ENCODE data around the gene PAX8. TPM values are rescaled to one million over a fixed set of nuclear protein-coding genes. Genes with fewer than 3 reads are reported as not detected.

The PAX8 gene
- total RNA-seq, 6 donors from 2014 or later: 1.5 to 3.6 (median 2.0) TPM

DNA sequence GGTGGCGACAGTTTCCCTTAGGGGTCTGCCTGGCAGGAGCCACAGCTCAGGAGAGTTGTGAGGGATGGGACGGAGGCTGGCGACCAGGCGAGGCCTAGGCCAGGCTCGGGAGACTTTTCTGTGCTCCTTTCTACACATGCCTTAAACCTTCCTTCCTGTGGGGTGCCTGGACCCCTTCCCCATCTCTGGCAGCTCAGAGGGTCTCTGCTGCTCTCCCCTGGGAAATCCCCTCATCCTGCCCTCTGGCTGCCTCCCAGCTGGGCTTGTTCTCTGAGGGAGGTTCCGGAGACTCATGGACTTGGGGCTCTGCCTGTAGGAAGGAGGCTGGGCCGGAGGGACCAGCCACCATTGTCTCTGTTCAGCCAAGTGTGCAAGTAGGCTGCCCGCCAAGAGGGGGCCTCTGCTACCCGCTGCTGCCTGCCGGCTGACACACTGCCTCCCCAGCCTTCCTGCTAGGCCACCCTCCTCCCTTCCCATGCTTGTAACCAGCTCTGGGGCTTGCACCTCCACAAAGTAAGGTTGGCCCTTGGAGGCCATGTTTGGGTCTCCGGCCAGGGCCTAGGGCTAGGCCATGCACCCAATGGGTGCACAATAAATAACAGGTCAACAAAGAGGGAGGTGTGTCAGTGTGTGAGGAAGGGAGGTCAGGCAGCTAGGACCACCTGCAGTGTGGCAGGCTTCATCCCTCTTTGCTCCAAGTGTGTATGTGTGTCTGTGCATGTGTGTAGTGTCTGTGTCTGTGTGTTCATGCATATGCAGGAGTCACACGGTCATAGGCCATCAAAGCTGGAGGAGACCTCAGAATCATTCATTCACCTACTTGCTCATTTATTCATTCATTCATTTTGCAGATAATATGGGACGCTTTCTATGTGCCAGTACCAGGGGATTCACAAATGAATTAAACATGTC is 76.2 kb downstream of the PAX8 start:
- H3K9me3 ChIP-seq: no peaks in the 10 kb centered on the region
- TF ChIP-seq POLR2AphosphoS5 (IDR thresholded peaks at IDR 0.05) (no peak), CTCF (IDR thresholded peaks at IDR 0.05) (no peak), EP300 (IDR thresholded peaks at IDR 0.05) (no peak), POLR2A (IDR thresholded peaks at IDR 0.05) (no peak)
- no peak overlapping the region for H3K27ac ChIP-seq
- ATAC-seq (ENCODE audit: low FRiP score in 2 of 2) (no peak), DNase-seq (no peak)
- no peaks in the 10 kb centered on the region for H3K27me3 ChIP-seq
- H3K4me1 ChIP-seq: peaks cover 9 to 24% (median 15%) of the 10 kb centered on the region in 4 donors
- WGBS, 2 donors: 82 to 92% methylated on average over 8 to 13 of the region's 13 CpGs
- H3K36me3 ChIP-seq: peaks cover 0 to 14% (median 11%) of the 10 kb centered on the region in 4 donors
- H3K4me3 ChIP-seq: no peak overlapping the region

DNA sequence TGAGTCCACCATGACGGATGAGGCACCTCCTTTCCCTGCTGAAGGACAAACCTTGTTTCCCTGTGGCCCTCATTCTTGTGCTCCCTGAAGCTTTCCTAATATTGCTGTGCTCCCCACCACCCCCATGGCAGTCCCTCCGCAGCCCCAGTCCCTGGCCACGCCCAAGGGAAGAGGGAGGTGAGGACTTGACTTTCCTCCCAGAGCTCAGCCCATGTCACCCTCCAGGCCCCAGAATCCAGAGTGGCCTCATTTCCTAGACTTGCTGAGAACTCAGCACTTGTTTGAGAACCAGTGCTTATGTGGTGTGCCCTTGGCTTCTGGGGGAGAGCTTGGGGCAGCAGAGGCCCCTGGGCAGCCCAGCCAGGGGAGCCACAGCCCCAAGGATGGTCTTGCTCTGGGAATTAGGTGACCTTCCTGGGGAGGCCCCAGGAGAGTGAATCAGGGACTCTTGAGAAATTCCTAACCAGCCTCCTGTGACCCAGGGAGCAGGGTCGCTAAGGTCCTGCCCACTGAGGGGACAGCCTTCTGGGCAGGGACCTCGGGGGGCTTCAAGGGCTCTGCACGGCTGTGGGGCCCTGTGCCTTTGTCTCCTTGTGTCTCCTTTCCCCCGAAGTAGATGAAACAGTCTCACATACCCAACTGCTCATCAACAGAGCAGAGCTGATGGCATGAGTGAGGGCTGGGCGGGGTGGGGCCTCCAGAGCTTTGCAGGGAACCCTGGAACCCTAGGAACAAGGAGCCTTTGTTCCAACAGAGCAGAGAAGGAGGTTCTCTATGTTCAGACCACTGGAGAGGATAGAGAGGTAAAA is 77.0 kb downstream of the PAX8 start:
- Histone ChIP-seq H3K27ac (no peak overlapping the region), H3K36me3 (peaks cover 0 to 14% (median 11%) of the 10 kb centered on the region in 4 donors), H3K27me3 (no peaks in the 10 kb centered on the region), H3K4me1 (peaks cover 9 to 24% (median 15%) of the 10 kb centered on the region in 4 donors), H3K4me3 (no peak overlapping the region), H3K9me3 (no peaks in the 10 kb centered on the region)
- ATAC-seq (ENCODE audit: low FRiP score in 2 of 2) (no peak), DNase-seq (peak in 1 of 2 donors; percentile 43)
- TF ChIP-seq EP300 (IDR thresholded peaks at IDR 0.05) (no peak), CTCF (IDR thresholded peaks at IDR 0.05) (no peak), POLR2AphosphoS5 (IDR thresholded peaks at IDR 0.05) (no peak), POLR2A (IDR thresholded peaks at IDR 0.05) (no peak)
- WGBS, 2 donors: 81 to 97% methylated on average over 5 to 7 of the region's 8 CpGs

- Histone ChIP-seq H3K4me1 (peaks cover 9 to 24% (median 15%) of the 10 kb centered on the region in 4 donors), H3K4me3 (no peak overlapping the region), H3K9me3 (no peaks in the 10 kb centered on the region), H3K27ac (no peak overlapping the region), H3K36me3 (peaks cover 0 to 18% (median 13%) of the 10 kb centered on the region in 4 donors), H3K27me3 (no peaks in the 10 kb centered on the region)
- 91 to 93% methylated on average over 14 to 17 of the region's 17 CpGs for WGBS, 2 donors
- ATAC-seq (ENCODE audit: low FRiP score in 2 of 2): no peak
- DNase-seq: peak in 1 of 2 donors; percentile 52
- TF ChIP-seq CTCF (IDR thresholded peaks at IDR 0.05) (no peak), EP300 (IDR thresholded peaks at IDR 0.05) (no peak), POLR2AphosphoS5 (IDR thresholded peaks at IDR 0.05) (no peak), POLR2A (IDR thresholded peaks at IDR 0.05) (no peak)
Observed at GRCh38 chr2:113200736-113201490, 77.8 kb downstream of the PAX8 start.

DNA sequence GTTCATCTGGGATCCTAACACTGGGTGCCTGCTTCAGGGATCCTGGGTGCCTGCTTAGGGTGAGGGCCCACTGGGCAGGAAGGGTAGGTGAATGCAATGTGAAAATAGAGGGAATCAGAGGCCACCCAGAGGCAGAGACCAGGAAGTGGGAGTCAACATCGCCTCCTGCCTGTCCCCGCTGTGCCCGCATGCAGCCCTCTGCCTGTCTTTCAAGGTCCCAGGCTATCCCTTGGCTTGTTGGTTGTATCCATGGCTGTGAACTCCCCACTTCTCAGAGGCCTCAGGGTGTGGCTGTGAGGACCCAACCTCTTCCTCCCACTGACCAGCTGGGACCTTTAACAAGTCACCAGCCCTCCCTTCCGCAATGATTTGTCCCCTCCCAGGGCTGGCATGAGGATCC is 78.5 kb downstream of the PAX8 start:
- ATAC-seq (ENCODE audit: low FRiP score in 2 of 2): no peak
- H3K4me1 ChIP-seq: peaks cover 9 to 24% (median 15%) of the 10 kb centered on the region in 4 donors
- peaks cover 0 to 19% (median 14%) of the 10 kb centered on the region in 4 donors for H3K36me3 ChIP-seq
- WGBS, 2 donors: 75 to 89% methylated on average over 1 to 4 of the region's 4 CpGs
- no peak overlapping the region for H3K4me3 ChIP-seq
- TF ChIP-seq POLR2A (IDR thresholded peaks at IDR 0.05): no peak
- TF ChIP-seq POLR2AphosphoS5 (IDR thresholded peaks at IDR 0.05): no peak
- TF ChIP-seq CTCF (IDR thresholded peaks at IDR 0.05): no peak
- TF ChIP-seq EP300 (IDR thresholded peaks at IDR 0.05): no peak
- H3K9me3 ChIP-seq: no peaks in the 10 kb centered on the region
- no peak overlapping the region for H3K27ac ChIP-seq
- no peak for DNase-seq
- H3K27me3 ChIP-seq: no peaks in the 10 kb centered on the region
